ENCODE results near the gene CHCT1.

Gene CHCT1

GRCh38 chr17:60393840-60394723, 28.2 kb upstream of the CHCT1 start:
- Histone ChIP-seq H3K4me2 (ENCODE audit: low read length) (no peak overlapping the region), H3K9ac (ENCODE audit: low read length) (no peak overlapping the region), H2AFZ (ENCODE audit: low read length) (no peak overlapping the region), H3K27ac (ENCODE audit: low read depth, low read length, poor library complexity, severe bottlenecking) (no peak overlapping the region), H3K9me2 (ENCODE audit: low read depth, low read length) (no peaks in the 10 kb centered on the region), H3F3A (ENCODE audit: insufficient read depth, low read length) (peaks cover 3% of the 10 kb centered on the region; the same call in 1 of the 2 replicates), H3K27me3 (ENCODE audit: insufficient read depth, low read length) (peaks cover 5% of the 10 kb centered on the region; the same call in 1 of the 2 replicates), H3K36me3 (ENCODE audit: insufficient read depth, low read length) (no peaks in the 10 kb centered on the region), H3K79me2 (ENCODE audit: insufficient read depth, low read length) (0 out of 2 replicates have a peak, but pooled peaks cover 5% of the 10 kb centered on the region), H3K9me3 (ENCODE audit: low read length) (no peaks in the 10 kb centered on the region), H4K20me1 (ENCODE audit: insufficient read depth, low read length) (no peaks in the 10 kb centered on the region), H3K4me1 (ENCODE audit: insufficient read depth, low read length, severe bottlenecking) (peaks cover 32% of the 10 kb centered on the region), H3K4me3 (ENCODE audit: low read depth, low read length, poor library complexity, severe bottlenecking) (no peak overlapping the region)
- TF ChIP-seq EZH2 (IDR thresholded peaks at IDR 0.05; ENCODE audit: borderline replicate concordance, low read length) = no peak
- no peak for TF ChIP-seq CTCF (IDR thresholded peaks at IDR 0.05; ENCODE audit: low read length)

GRCh38 chr17:60395508-60396065, 26.7 kb upstream of the CHCT1 start:
- Histone ChIP-seq H3K27ac (ENCODE audit: low read depth, low read length, poor library complexity, severe bottlenecking) (no peak overlapping the region), H3K27me3 (ENCODE audit: insufficient read depth, low read length) (peaks cover 5% of the 10 kb centered on the region; the same call in 1 of the 2 replicates), H3K4me3 (ENCODE audit: low read depth, low read length, poor library complexity, severe bottlenecking) (no peak overlapping the region), H3K36me3 (ENCODE audit: insufficient read depth, low read length) (no peaks in the 10 kb centered on the region), H3K4me1 (ENCODE audit: insufficient read depth, low read length, severe bottlenecking) (peaks cover 21% of the 10 kb centered on the region), H3F3A (ENCODE audit: insufficient read depth, low read length) (peaks cover 3% of the 10 kb centered on the region; the same call in 1 of the 2 replicates), H3K9me3 (ENCODE audit: low read length) (no peaks in the 10 kb centered on the region), H3K9me2 (ENCODE audit: low read depth, low read length) (no peaks in the 10 kb centered on the region), H3K4me2 (ENCODE audit: low read length) (no peak overlapping the region), H3K9ac (ENCODE audit: low read length) (no peak overlapping the region), H3K79me2 (ENCODE audit: insufficient read depth, low read length) (no peaks in the 10 kb centered on the region), H4K20me1 (ENCODE audit: insufficient read depth, low read length) (no peaks in the 10 kb centered on the region), H2AFZ (ENCODE audit: low read length) (no peak overlapping the region)
- TF ChIP-seq EZH2 (IDR thresholded peaks at IDR 0.05; ENCODE audit: borderline replicate concordance, low read length) (no peak), CTCF (IDR thresholded peaks at IDR 0.05; ENCODE audit: low read length) (no peak)

- H3K36me3 ChIP-seq (ENCODE audit: insufficient read depth, low read length) = no peaks in the 10 kb centered on the region
- H3K9ac ChIP-seq (ENCODE audit: low read length) = no peak overlapping the region
- H3K27ac ChIP-seq (ENCODE audit: low read depth, low read length, poor library complexity, severe bottlenecking) = no peak overlapping the region
- H3K4me3 ChIP-seq (ENCODE audit: low read depth, low read length, poor library complexity, severe bottlenecking) = no peak overlapping the region
- no peaks in the 10 kb centered on the region for H3K79me2 ChIP-seq (ENCODE audit: insufficient read depth, low read length)
- no peaks in the 10 kb centered on the region for H3K9me2 ChIP-seq (ENCODE audit: low read depth, low read length)
- H3K4me2 ChIP-seq (ENCODE audit: low read length) = no peak overlapping the region
- H3K27me3 ChIP-seq (ENCODE audit: insufficient read depth, low read length) = peaks cover 5% of the 10 kb centered on the region; the same call in 1 of the 2 replicates
- H2AFZ ChIP-seq (ENCODE audit: low read length) = no peak overlapping the region
- H3K4me1 ChIP-seq (ENCODE audit: insufficient read depth, low read length, severe bottlenecking) = peaks cover 14% of the 10 kb centered on the region
- TF ChIP-seq CTCF (IDR thresholded peaks at IDR 0.05; ENCODE audit: low read length) (no peak), EZH2 (IDR thresholded peaks at IDR 0.05; ENCODE audit: borderline replicate concordance, low read length) (no peak)
- H4K20me1 ChIP-seq (ENCODE audit: insufficient read depth, low read length) = no peaks in the 10 kb centered on the region
- H3K9me3 ChIP-seq (ENCODE audit: low read length) = no peaks in the 10 kb centered on the region
- H3F3A ChIP-seq (ENCODE audit: insufficient read depth, low read length) = peaks cover 3% of the 10 kb centered on the region; the same call in 1 of the 2 replicates
Measured at GRCh38 chr17:60396412-60396811, 25.9 kb upstream of the CHCT1 start.

Measured in OCI-LY1 (cell line).